IMR-90 (cell line): Measurements from ENCODE around the gene MKKS.

Experiments used
- CTCF ChIP-seq: conservative IDR thresholded peaks from 2 replicates; pipeline ENCODE4 v1.5.1; 2012; ENCODE audit warnings: mild to moderate bottlenecking, low read depth, low read length, improper control_type of control experiment
- POLR2A ChIP-seq: IDR thresholded peaks from 2 replicates; pipeline ENCODE4 v1.6.1; 2012; ENCODE audit warnings: mild to moderate bottlenecking, low read depth, low read length
- RAD21 ChIP-seq: IDR thresholded peaks from 2 replicates; pipeline ENCODE4 v1.6.1; 2012; ENCODE audit warnings: low read length, improper control_type of control experiment

- no peak for TF ChIP-seq CTCF
- no peak for TF ChIP-seq RAD21
- no peak for TF ChIP-seq POLR2A
These were observed 4.2 kb upstream of the MKKS start for GRCh38 chr20:10438217-10438616.
